Ovary (tissue), 9 donors: ENCODE measurements around the gene SHOX. TPM values are rescaled to one million over a fixed set of nuclear protein-coding genes. Genes with fewer than 3 reads are reported as not detected.
"Not testable (repeated sequence)": the region's sequence is repeated elsewhere in the genome, so short reads cannot be mapped to it uniquely, and the experiment has no call there.

Source experiments
- DNase-seq, 5 donors: peaks; one replicate each; pipeline ENCODE4 v3.0.0-alpha.2; 2019 to 2020
- H3K27ac ChIP-seq, 2 donors: fragments of 200-600 bp; one replicate each; pipeline versions ENCODE4 v1.5.1 to v1.8.0; 2019 to 2022
- H3K27me3 ChIP-seq: fragments of 200-600 bp; one replicate; pipeline ENCODE4 v1.8.0; 2022
- H3K36me3 ChIP-seq: fragments of 200-600 bp; sonication (generic); one replicate; pipeline ENCODE4 v1.5.1; 2019
- H3K4me1 ChIP-seq: one replicate; pipeline ENCODE4 v1.8.1; 2013; ENCODE audit warnings: mild to moderate bottlenecking, moderate library complexity; ENCODE audit not compliant: insufficient read depth
- H3K4me3 ChIP-seq: fragments of 200-600 bp; sonication (generic); one replicate; pipeline ENCODE4 v1.5.1; 2017
- H3K9me3 ChIP-seq, 2 donors: fragments of 200-600 bp in 1 of 2; sonication (generic) in 1 of 2; one replicate each; pipeline versions ENCODE4 v1.5.1 to v1.8.1; 2013 to 2019; ENCODE audit warnings: mild to moderate bottlenecking in 1 of 2, moderate library complexity in 1 of 2
- CTCF ChIP-seq, 3 donors: fragments of 450-650 bp in 2 of 3; fragments of 200-600 bp in 1 of 3; IDR thresholded peaks; one replicate each; pipeline versions ENCODE4 v1.5.1 to v1.8.0; 2016 to 2022; ENCODE audit warnings: antibody characterized with exemption in 3 of 3, mild to moderate bottlenecking in 1 of 3
- EP300 ChIP-seq: sonication (generic); formaldehyde crosslinking; IDR thresholded peaks from one replicate; pipeline ENCODE4 v1.6.1; 2017; ENCODE audit warnings: antibody characterized with exemption
- POLR2A ChIP-seq: fragments of 450-650 bp; IDR thresholded peaks from one replicate; pipeline ENCODE4 v1.6.1; 2017; ENCODE audit warnings: antibody characterized with exemption, mild to moderate bottlenecking, moderate library complexity
- WGBS, 3 donors: extraction: QIAGEN DNeasy Blood & Tissue Kit in 1 of 3; methylation state at CpG; one replicate each; pipeline versions ENCODE4 v1.1.5 to v1.1.7; 2013 to 2017; 5-methylcytosine and 5-hydroxymethylcytosine counted together
- intact Hi-C, 4 donors: fragments of 100-400 bp; cut with DNase I; formaldehyde crosslinking; loops; one replicate each; pipeline versions ENCODE4 v1.11.0 to v1.15.1; 2022 to 2023
- polyA plus RNA-seq, 2 donors: library from polyadenylated mRNA; stranded (reverse); fragments of 200-250 nt in 1 of 2; fragments of 350-450 nt in 1 of 2; fragmentation: Illumina TruSeq in 1 of 2; extraction: RNeasy Lipid Tissue Mini Kit (QIAGEN cat#74804) in 1 of 2; gene quantifications; one replicate each; pipeline ENCODE4 v1.2.3, GENCODE V29; 2013 to 2014
- total RNA-seq, 7 donors: library from RNA; depleted of rRNA in 2 of 7; stranded (reverse); fragments of >200 nt in 2 of 7; fragmentation: NEBNext Ultra II Directional in 3 of 7; extraction: Animal tissue kit (Norgen Biotek cat#: 25700) in 3 of 7; gene quantifications; one replicate each; pipeline versions ENCODE4 v1.1.0 to v1.2.4, GENCODE V29; 2016 to 2023
- donor health status: DM: no; HTN: no; CAD: no; lungs with moderate emphysema.
- donor health status: DM: no; HTN: no; CAD: no.
- donor health status: Bipolar disorder and iron deficiency.
- donor health status: DM: yes; HTN: yes; CAD: no.
- donor health status: DM: no; HTN: no; CAD: no.
- donor health status: DM: yes; HTN: yes; CAD: no.

The SHOX gene
- total and polyA plus RNA-seq, 9 donors, result 0.60 TPM; not detected in 8

- H3K4me3 ChIP-seq, result no peak overlapping the region
- no peaks in the 10 kb centered on the region for H3K36me3 ChIP-seq
- H3K9me3 ChIP-seq, result no peaks in the 10 kb centered on the region
- WGBS, 3 donors, result 0 to 2% (median 1%) methylated on average over 46 to 50 of the region's 50 CpGs
- intact Hi-C loops, result no loop called here
- DNase-seq, result no peak
- no peaks in the 10 kb centered on the region for H3K27me3 ChIP-seq
- H3K4me1 ChIP-seq, result no peaks in the 10 kb centered on the region
- H3K27ac ChIP-seq, result no peak overlapping the region
- TF ChIP-seq CTCF (IDR thresholded peaks at IDR 0.05) (no peak), POLR2A (no peak), EP300 (no peak)
These were observed 6.8 kb upstream of the SHOX start for GRCh38 chrX:623599-624315.

- DNase-seq, result no peak
- Histone ChIP-seq H3K4me3 (no peak overlapping the region), H3K9me3 (no peaks in the 10 kb centered on the region), H3K4me1 (no peaks in the 10 kb centered on the region), H3K27ac (no peak overlapping the region), H3K36me3 (no peaks in the 10 kb centered on the region), H3K27me3 (no peaks in the 10 kb centered on the region)
- 7 to 10% (median 9%) methylated on average over 12 of the region's 12 CpGs for WGBS, 3 donors
- intact Hi-C loops, result no loop called here
- TF ChIP-seq EP300, result no peak
- TF ChIP-seq POLR2A, result no peak
- TF ChIP-seq CTCF (IDR thresholded peaks at IDR 0.05), result no peak
These were observed 5.4 kb upstream of the SHOX start for GRCh38 chrX:625137-625691.

- DNase-seq, H3K9me3 ChIP-seq, intact Hi-C loops, H3K27ac ChIP-seq, H3K4me1 ChIP-seq, H3K27me3 ChIP-seq, H3K4me3 ChIP-seq, H3K36me3 ChIP-seq: not testable (repeated sequence)
- 44 to 50% (median 45%) methylated on average over 2 of the region's 2 CpGs for WGBS, 3 donors
These were observed 4.5 kb upstream of the SHOX start for GRCh38 chrX:626047-626446.

GRCh38 chrX:626745-627509 lies 3.7 kb upstream of the SHOX start:
- DNase-seq, result no peak
- Histone ChIP-seq H3K4me1 (no peaks in the 10 kb centered on the region), H3K27ac (no peak overlapping the region), H3K36me3 (no peaks in the 10 kb centered on the region), H3K27me3 (no peaks in the 10 kb centered on the region), H3K4me3 (no peak overlapping the region), H3K9me3 (no peaks in the 10 kb centered on the region)
- WGBS, 3 donors, result 1 to 3% (median 2%) methylated on average over 13 of the region's 13 CpGs
- intact Hi-C loops, result no loop called here
- TF ChIP-seq POLR2A, result no peak
- TF ChIP-seq EP300, result no peak
- no peak for TF ChIP-seq CTCF (IDR thresholded peaks at IDR 0.05)
